Gastrocnemius medialis (tissue), 4 donors: ENCODE measurements around the gene PHKB. TPM values are rescaled to one million over a fixed set of nuclear protein-coding genes. Genes with fewer than 3 reads are reported as not detected.

Experiments
- ATAC-seq, 2 donors: fragments of 150-250 bp; one replicate each; pipeline ENCODE4 v1.9.1; 2016
- DNase-seq, 2 donors: peaks; one replicate each; pipeline ENCODE4 v3.0.0-alpha.2; 2019
- H3K27ac ChIP-seq, 4 donors: fragments of 200-600 bp; sonication (generic); 1 replicate in 1 of 4; 2 replicates in 3 of 4; pipeline ENCODE4 v1.5.1; 2016 to 2018; ENCODE audit warnings: mild to moderate bottlenecking in 2 of 4, moderate library complexity in 1 of 4
- H3K27me3 ChIP-seq, 3 donors: fragments of 200-600 bp; sonication (generic) in 2 of 3; 1 replicate in 1 of 3; 2 replicates in 2 of 3; pipeline versions ENCODE4 v1.5.1 to v1.6.0; 2016 to 2019; ENCODE audit warnings: mild to moderate bottlenecking in 1 of 3, moderate library complexity in 1 of 3
- H3K36me3 ChIP-seq, 2 donors: fragments of 200-600 bp; sonication (generic) in 1 of 2; one replicate each; pipeline ENCODE4 v1.5.1; 2017 to 2018
- H3K4me1 ChIP-seq, 2 donors: fragments of 200-600 bp; sonication (generic) in 1 of 2; one replicate each; pipeline ENCODE4 v1.5.1; 2016 to 2017; ENCODE audit warnings: mild to moderate bottlenecking in 2 of 2
- H3K4me3 ChIP-seq, 4 donors: fragments of 200-600 bp; sonication (generic) in 3 of 4; 1 replicate in 1 of 4; 2 replicates in 3 of 4; pipeline ENCODE4 v1.5.1; 2016 to 2019; ENCODE audit warnings: mild to moderate bottlenecking in 2 of 4
- H3K9me3 ChIP-seq, 3 donors: fragments of 200-600 bp; sonication (generic) in 2 of 3; 1 replicate in 1 of 3; 2 replicates in 2 of 3; pipeline ENCODE4 v1.5.1; 2016 to 2019
- CTCF ChIP-seq, 5 experiments: fragments of 450-650 bp in 3 of 5; fragments of 200-600 bp in 2 of 5; sonication (generic) in 2 of 5; IDR thresholded peaks in 4 of 5; conservative IDR thresholded peaks in 1 of 5; 1 replicate in 4 of 5; 2 replicates in 1 of 5; pipeline ENCODE4 v1.5.1; 2016 to 2019; ENCODE audit warnings: antibody characterized with exemption in 5 of 5, mild to moderate bottlenecking in 3 of 5, moderate library complexity in 3 of 5
- POLR2A ChIP-seq, 2 donors: fragments of 450-650 bp; IDR thresholded peaks; one replicate each; pipeline ENCODE4 v1.6.1; 2017; ENCODE audit warnings: antibody characterized with exemption in 2 of 2, mild to moderate bottlenecking in 2 of 2, moderate library complexity in 2 of 2
- in situ Hi-C, 4 donors: fragments of 200-750 bp; cut with MboI; loops; one replicate each; pipeline versions ENCODE4 v1.15.0 to v1.8.0; 2017; ENCODE audit warnings: low sequenced_read_pairs in 4 of 4
- intact Hi-C: fragments of 100-400 bp; cut with DNase I; formaldehyde crosslinking; loops from one replicate; pipeline ENCODE4 v1.15.1; 2023; ENCODE audit warnings: low total_unique reads
- total RNA-seq, 4 donors: library from RNA; depleted of rRNA; stranded (reverse); fragments of >200 nt; gene quantifications; one replicate each; pipeline versions ENCODE4 v1.1.0 to v1.2.3, GENCODE V29; 2016

The PHKB gene
- total RNA-seq, 4 donors from 2014 or later: 61.0 to 91.6 (median 79.8) TPM

GRCh38 chr16:47711809-47712208, 250.7 kb downstream of the PHKB start:
- Histone ChIP-seq H3K27ac (no peak overlapping the region), H3K4me3 (no peak overlapping the region), H3K27me3 (peaks cover 0 to 4% (median 3%) of the 10 kb centered on the region in 3 donors), H3K36me3 (no peaks in the 10 kb centered on the region), H3K9me3 (no peaks in the 10 kb centered on the region), H3K4me1 (no peaks in the 10 kb centered on the region)
- in situ Hi-C loops (no loop called here), intact Hi-C loops (no loop called here)
- no peak for DNase-seq
- TF ChIP-seq POLR2A (IDR thresholded peaks at IDR 0.05) (no peak), CTCF (IDR thresholded peaks at IDR 0.05 in 4 of 5, conservative IDR thresholded peaks at IDR 0.05 in 1 of 5) (no peak)
- no peak for ATAC-seq

GRCh38 chr16:47712276-47713224, 251.4 kb downstream of the PHKB start:
- Histone ChIP-seq H3K4me1 (no peaks in the 10 kb centered on the region), H3K27ac (no peak overlapping the region), H3K27me3 (peaks cover 0 to 4% (median 3%) of the 10 kb centered on the region in 3 donors), H3K9me3 (no peaks in the 10 kb centered on the region), H3K4me3 (no peak overlapping the region), H3K36me3 (no peaks in the 10 kb centered on the region)
- ATAC-seq (no peak), DNase-seq (no peak)
- intact Hi-C loops: no loop called here
- in situ Hi-C loops: no loop called here
- TF ChIP-seq CTCF (IDR thresholded peaks at IDR 0.05 in 4 of 5, conservative IDR thresholded peaks at IDR 0.05 in 1 of 5): no peak

GRCh38 chr16:47713225-47713595, 252.1 kb downstream of the PHKB start:
- ATAC-seq (no peak), DNase-seq (no peak)
- Histone ChIP-seq H3K4me3 (no peak overlapping the region), H3K27me3 (peaks cover 0 to 4% (median 3%) of the 10 kb centered on the region in 3 donors), H3K36me3 (no peaks in the 10 kb centered on the region), H3K4me1 (no peaks in the 10 kb centered on the region), H3K27ac (no peak overlapping the region), H3K9me3 (no peaks in the 10 kb centered on the region)
- no peak for TF ChIP-seq CTCF (IDR thresholded peaks at IDR 0.05 in 4 of 5, conservative IDR thresholded peaks at IDR 0.05 in 1 of 5)
- no peak for TF ChIP-seq POLR2A (IDR thresholded peaks at IDR 0.05)
- in situ Hi-C loops: no loop called here
- intact Hi-C loops: no loop called here

GRCh38 chr16:47715442-47716083, 254.4 kb downstream of the PHKB start:
- in situ Hi-C loops: no loop called here
- Histone ChIP-seq H3K4me1 (no peaks in the 10 kb centered on the region), H3K4me3 (no peak overlapping the region), H3K27me3 (peaks cover 0 to 4% (median 3%) of the 10 kb centered on the region in 3 donors), H3K9me3 (no peaks in the 10 kb centered on the region), H3K27ac (no peak overlapping the region), H3K36me3 (no peaks in the 10 kb centered on the region)
- no peak for ATAC-seq
- intact Hi-C loops: no loop called here
- TF ChIP-seq POLR2A (IDR thresholded peaks at IDR 0.05): no peak
- no peak for TF ChIP-seq CTCF (IDR thresholded peaks at IDR 0.05 in 4 of 5, conservative IDR thresholded peaks at IDR 0.05 in 1 of 5)
- no peak for DNase-seq
